ENCODE data around the gene BANF1.
"Not testable (repeated sequence)": the region's sequence is repeated elsewhere in the genome, so short reads cannot be mapped to it uniquely, and the experiment has no call there.

Gene BANF1

DNA sequence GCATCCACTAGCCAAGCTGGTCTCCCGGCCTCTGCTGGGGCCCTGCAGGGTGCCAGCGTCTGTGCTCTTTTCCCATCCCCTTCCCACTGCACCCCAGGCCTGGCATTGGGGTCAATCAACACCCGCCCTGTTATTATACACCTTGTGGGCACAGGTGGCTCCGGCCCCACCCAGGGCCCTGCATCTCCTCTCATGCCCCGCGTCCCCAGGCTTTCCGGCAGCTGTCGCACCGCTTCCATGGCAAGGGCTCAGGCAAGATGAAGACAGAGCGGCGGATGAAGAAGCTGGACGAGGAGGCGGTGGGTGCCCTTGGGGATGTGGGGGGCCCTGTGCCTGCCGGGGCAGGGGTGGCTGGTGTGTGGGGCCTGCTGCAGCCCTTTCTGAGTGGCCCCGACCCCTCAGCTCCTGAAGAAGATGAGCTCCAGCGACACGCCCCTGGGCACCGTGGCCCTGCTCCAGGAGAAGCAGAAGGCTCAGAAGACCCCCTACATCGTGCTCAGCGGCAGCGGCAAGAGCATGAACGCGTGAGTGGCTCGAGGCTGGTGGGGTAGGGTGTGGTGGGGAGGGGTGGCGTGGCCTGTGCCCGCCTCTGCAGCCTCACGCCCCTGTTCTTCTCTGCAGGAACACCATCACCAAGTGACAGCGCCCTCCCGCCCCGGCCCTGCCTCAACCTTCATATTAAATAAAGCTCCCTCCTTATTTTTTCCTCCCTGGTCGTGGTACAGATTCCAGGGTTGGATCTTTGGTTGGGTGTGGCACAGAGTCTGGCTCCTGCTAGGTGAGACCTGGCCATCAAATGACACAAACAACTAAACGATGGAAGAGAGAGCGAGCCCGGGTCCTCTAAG is 23.7 kb upstream of the BANF1 start:
- no peak for DNase-seq (ENCODE audit: low read depth)

DNA sequence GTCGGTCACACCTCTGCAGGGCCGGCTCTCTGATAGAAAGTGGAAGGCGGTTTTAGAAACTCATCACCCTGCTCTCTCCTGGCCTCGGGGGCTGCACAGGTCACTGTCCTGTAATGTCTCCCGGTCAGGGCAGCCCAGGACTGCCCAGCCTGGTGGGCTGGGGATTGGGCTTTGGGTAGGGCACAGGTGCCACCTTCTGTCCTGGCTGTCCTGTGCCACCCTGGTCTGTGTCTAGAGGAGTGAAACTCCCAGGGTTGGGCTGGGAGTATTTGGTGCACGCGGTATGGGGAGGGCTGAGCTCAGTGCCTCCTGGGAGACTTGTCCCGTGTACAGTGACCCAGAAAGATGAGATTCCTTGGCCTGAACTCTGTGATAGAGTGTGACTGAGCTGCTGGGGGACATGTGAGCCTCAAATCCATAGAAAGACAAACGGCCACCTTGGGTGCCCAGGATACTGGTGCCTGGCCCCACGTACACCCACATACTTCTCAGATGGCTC is 23.0 kb upstream of the BANF1 start:
- DNase-seq (ENCODE audit: low read depth) = no peak

GRCh38 chr11:65981101-65981740 is 21.1 kb upstream of the BANF1 start:
- DNase-seq (ENCODE audit: low read depth) = no peak

- DNase-seq (ENCODE audit: low read depth) = no peak
Measured at GRCh38 chr11:65981972-65982823, 20.1 kb upstream of the BANF1 start.

DNA sequence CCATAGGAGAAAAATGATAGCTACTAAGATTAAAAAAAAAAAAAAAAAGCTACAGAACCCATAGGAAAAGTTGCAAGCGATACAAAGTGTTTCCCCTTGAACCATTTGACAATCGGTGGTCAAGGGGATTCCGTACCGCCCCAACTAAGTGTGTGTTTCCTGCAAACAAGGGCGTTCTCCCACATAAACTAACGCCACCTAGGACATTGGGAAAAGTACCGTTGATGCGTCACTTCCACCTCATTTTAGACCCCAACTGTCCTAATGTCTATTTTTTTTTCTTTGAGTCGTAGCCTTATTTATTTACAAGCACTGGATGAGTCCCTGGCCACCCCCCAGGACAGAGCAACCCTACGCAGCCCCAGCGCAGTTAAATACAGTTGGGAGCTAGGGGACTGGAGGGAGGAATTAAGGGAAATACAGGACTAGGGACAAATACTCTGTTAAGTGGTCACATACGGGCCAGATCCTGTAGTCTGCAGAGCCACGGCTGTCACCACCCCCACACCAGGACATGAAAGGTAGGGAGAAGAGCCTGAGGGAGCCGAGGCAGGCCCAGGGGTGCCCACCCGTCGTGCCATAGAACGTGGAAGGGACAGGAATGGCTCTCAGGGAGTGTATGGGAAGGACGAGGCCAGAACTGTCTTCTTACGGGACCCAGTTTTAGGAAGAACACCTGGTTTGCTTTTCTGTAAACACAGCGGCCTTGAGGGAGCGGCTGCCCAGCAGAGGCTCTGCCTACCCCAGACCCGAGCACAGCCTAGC is 19.3 kb upstream of the BANF1 start:
- no peak for DNase-seq (ENCODE audit: low read depth)

DNA sequence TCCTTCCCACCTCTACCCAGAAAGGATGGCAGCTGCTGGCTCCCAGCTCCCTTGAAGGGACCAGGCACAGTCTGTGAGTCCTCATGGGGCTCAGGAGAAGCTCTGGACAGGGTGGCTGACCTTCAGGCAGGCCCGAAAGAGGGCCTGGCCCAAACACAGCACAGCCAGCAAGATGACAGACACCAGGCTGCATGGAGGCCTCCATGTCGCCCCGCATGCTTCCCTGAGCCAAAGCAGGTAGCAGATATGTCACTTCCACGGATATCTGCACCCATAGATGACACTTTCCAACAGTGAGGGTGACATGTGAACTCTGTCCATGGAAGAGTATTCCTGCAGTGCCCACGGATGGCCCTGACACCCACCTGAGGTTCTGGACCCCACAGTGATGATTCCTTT is 18.7 kb upstream of the BANF1 start:
- no peak for DNase-seq (ENCODE audit: low read depth)

DNA sequence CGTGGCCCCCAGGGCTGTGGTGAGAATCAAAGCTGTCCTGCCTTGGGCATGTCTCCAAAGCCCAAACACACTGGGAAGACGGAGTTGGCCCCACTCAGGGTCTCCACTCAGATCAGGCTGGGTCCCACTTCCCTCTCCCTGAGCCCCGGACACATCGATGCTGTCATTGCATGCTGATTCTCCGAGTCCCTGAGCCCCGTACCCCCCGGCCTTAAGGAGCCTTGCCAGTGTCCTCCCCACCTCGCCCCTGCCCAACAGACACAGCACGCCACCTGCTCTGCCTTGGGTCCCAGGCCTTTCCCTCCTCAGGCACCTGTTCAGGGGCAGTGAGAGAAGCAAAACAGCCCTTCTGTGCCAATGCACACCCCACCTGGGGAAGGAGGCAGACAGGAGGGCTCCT is 15.0 kb upstream of the BANF1 start:
- DNase-seq (ENCODE audit: low read depth) = no peak

GRCh38 chr11:65988791-65989592 is 13.3 kb upstream of the BANF1 start:
- peak; percentile 98 for DNase-seq (ENCODE audit: low read depth)

- no peak for DNase-seq (ENCODE audit: low read depth)
Measured at GRCh38 chr11:65992056-65992455, 10.2 kb upstream of the BANF1 start.

GRCh38 chr11:65997286-65997685 is 5.0 kb upstream of the BANF1 start:
- no peak for DNase-seq (ENCODE audit: low read depth)

- DNase-seq (ENCODE audit: low read depth) = no peak
Measured at GRCh38 chr11:66002648-66003225, 434 bp downstream of the BANF1 start.

DNA sequence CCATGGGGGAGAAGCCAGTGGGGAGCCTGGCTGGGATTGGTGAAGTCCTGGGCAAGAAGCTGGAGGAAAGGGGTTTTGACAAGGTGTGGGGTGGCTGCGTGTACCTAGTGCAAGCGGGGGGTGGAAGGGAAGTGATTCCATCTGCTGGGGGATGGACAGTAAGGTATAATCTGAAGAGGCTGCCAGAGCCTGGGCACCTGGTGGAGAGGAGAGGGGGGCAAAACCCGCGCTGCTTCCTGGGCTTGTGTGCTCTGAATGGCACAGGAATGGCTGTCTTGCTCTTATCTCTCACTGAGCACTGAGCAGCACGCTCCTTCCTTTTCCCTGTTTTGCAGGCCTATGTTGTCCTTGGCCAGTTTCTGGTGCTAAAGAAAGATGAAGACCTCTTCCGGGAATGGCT is 988 bp downstream of the BANF1 start:
- no peak for DNase-seq (ENCODE audit: low read depth)

- DNase-seq (ENCODE audit: low read depth) = no peak
Measured at GRCh38 chr11:66004186-66004585, 1.9 kb downstream of the BANF1 start.

GRCh38 chr11:66006134-66006890 is 4.0 kb downstream of the BANF1 start:
- no peak for DNase-seq (ENCODE audit: low read depth)

DNA sequence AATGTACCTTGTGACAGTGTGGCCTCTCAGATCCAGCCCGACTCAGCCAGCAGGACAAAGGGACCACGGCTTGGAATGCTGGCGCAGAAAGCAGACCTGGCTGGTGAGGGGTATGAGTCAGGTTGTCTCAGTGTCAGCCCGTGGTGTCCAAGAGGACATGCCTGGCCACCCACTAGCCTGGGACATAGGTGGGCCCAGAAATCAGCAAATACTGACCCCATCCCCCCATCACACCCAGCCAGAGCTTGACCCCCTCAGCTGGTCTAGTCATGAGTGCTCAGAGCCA is 4.5 kb downstream of the BANF1 start:
- no peak for DNase-seq (ENCODE audit: low read depth)

DNA sequence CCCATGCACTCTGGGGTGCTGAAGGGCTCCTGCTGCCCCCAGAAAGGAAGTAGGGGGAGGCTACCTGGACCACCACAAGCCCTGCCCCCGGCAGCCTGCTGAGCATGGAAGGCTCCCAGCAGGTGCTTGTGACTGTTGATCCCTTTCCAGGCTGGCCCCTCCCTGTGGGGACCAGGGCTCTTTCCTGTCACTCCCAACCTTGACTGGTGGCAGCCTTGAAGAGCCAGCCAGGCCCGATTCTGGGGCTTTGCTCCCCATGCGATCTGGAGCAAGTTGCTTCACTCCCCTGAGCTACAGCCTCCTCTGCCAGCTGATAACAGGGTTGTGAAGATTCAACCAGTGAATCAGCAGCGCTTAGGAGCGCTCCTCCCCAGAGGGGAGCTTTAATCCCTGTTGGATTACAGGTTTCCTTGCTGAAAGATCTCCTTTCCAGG is 4.9 kb downstream of the BANF1 start:
- DNase-seq (ENCODE audit: low read depth) = no peak

- DNase-seq (ENCODE audit: low read depth) = no peak
Measured at GRCh38 chr11:66008095-66008467, 5.8 kb downstream of the BANF1 start.

DNA sequence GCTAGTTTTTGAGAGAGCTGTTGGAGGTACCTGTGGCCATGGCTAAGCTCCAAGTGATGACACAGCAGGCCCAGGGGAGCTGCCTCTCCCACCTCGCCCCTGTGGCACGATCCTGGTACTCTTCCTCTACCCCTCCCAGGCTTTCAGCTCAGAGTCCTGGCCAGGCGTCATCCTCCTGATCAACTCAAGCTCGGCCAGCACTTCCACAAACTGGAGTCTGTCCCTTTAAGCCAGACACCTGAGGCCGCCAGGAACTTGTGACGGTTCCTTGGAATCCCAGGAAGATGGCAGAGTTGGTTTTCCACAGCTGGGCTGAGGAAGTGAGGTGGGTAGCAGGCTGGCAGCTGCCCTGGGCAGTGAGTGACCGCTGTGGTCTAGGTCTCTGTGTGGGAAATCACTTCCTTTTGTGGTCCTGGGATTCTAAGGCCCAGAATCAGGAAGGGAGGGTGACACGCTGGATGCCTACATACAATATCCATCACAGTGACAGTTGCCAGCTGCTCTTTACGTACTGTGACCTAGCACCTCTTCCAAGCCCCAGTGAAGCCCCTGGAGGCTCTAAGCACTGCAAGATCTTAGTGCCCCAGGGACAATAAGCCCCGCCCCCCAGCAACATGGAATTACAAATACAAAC is 6.3 kb downstream of the BANF1 start:
- no peak for DNase-seq (ENCODE audit: low read depth)

DNA sequence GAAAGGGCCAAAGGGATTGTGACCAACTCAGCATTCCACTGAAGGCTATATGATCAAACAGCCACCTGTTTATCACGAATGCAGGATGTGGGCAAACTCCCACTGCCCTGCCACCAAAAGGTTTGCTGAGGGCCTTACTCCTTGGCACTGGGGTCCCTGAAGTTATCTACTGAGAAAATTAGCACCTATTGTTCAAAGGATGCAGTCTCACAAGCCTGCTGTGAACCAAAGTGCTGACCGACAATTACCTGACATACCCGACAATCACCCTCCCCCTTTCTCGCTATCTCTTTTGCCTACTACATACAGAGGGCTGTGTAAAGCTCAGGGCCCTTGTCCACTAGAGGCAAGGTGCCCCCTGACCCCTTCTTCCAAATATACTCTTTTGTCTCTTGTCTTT is 7.7 kb downstream of the BANF1 start:
- DNase-seq (ENCODE audit: low read depth) = not testable (repeated sequence)

Data from HS-27A (cell line).